ENCODE measurements around the gene MEGF11.

Gene MEGF11

DNA sequence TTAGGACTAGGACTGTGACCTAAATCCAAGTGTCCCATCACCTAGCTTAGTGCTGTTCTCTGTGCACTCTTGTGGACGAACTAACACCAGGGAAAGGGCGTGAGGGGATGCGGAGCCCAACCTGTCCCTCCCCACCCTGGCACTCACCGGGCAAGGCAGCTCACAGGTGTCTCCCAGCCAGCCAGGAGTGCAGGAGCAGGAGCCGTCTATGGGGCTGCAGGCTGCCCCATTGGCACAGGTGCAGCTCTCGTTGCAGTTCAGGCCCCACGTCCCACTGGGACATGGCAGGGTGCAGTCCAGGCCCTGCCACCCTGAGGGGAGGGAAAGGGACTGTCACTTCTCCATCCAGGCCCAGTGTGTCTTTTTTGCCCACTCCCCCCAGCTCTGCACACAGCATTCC lies 324.0 kb downstream of the MEGF11 start:
- no peak for DNase-seq

DNA sequence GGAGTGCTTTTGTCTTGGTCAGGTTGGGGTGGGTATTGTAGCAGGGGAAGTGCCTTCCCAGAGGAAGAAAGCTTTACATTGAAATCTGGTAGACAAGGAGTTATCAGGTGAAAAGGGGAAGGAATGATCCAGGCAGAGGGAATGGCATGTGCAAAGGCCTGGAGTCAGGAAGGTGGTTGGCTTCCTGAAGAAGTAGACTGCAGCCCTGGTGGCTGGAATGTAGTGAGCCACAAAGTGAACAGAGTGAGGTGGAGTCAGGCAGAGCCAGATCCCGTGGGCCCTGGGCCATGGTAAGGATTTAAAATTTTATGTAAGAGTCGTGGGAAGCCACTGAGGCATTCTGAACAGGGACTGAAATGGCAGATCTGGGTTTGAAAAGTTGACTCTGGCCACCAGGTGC lies 326.0 kb downstream of the MEGF11 start:
- DNase-seq: no peak

DNA sequence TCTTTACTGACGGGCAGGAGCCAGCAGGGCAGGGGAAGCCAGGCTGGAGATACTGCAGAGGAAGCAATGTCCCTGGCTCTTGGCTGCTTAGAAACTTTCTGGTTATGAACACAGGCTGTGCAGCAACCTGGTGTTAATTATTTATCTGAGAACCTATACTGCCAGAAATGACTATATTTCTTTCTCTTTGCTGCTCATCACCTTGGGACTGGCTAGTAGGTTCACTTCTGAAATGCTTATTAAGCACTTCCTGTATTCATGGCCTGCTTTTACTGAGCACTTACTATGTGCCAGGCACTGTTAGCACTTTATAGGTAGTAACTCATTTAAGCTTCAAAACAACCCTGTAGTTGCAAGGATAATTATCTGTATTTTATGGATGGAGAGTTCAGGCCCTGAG lies 326.7 kb downstream of the MEGF11 start:
- DNase-seq: no peak

DNA sequence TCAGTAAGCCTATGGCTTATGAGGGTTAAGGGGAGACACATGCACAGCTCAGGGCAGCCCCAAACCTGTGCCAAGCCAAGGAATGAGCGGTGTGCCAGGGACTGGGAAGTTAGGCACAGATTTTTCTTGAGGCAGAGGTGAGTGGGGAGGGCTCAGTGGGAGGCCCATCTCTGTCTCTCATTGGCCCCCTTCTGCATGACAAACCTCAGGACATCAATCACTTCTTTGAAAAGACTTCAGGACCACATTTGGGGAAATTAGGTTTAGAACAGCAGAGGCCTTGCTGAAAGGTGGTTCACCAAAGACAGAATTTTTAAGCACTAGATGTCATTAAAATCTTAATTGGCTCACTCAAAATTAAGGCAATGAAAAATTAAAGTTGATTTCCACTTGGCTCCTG lies 327.1 kb downstream of the MEGF11 start:
- DNase-seq: no peak

DNA sequence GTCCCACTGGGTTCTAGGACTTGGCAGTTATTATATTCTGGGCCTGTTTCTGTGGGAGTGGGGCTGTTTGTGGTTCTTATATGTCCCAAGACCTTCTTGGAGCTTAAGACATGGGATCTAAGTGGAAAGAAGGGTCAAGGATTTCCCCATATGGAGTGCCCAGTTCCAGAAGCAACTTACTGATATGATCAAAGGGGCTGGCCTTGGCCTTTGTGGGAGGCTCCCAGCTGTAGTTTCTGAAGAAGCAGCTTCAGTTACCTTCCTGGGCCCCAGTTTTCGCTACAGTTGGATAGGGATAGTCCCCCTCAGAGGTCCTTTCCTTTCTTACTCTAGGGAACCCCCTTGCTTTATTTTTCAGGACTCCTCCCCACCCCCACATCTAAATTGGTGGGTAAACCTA lies 328.2 kb downstream of the MEGF11 start:
- DNase-seq: no peak

DNA sequence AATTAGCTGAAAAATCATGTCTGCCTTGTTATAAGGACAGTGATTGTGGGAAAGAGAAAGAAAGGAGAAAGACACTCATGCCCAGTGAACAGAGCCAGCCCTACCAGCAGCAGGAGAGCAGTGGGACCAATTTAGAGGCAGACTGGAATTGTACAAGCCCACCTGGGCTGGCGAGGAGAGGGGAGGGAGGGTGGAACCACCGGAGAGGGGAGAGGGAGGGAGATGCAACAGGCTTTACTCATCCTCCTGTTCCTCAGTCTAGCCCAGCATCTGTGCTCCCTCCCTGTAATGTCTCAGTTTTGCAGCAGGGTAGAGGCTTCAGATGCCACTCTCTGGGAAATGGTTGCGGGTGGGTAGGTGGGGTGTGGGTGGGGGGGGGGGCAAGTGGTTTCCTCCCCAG lies 329.5 kb downstream of the MEGF11 start:
- no peak for DNase-seq

DNA sequence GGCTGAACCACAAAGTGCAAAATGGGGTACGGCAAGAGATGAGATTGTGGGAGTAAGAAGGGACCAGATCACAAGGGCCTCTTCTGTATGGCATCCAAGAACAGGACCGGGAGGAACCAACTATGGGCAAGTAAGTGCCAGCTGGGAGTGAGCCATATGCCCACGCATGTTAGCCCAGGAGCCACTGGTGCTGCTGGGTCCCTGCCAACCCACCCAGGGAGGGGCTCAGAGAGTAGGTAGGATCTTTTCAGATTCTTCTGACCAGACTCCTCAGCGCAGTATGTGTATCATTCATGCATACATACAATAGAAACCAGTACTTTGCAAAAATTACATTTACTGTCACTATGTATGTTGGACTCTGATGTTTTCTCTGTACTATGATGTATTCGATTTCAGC lies 330.3 kb downstream of the MEGF11 start:
- DNase-seq: no peak

DNA sequence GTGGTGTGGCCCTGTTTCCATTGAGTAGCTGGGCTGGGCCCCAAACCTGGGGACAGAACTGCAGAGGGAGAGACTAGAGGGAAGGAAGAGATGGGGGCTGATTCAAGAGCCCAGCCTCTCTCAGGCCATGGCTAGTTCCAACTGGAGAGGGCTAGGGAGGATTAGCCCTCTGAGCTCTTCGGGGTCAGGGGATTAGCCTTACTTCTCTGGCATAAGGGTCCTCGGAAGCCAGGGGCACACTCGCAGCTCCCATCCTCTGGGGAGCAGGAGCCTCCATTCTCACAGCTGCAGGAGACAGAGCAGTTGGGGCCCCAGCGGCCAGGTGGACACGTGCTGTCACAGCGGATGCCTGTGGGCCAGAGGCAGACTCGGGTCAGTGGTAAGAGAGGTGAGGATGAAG lies 330.9 kb downstream of the MEGF11 start:
- no peak for DNase-seq

DNA sequence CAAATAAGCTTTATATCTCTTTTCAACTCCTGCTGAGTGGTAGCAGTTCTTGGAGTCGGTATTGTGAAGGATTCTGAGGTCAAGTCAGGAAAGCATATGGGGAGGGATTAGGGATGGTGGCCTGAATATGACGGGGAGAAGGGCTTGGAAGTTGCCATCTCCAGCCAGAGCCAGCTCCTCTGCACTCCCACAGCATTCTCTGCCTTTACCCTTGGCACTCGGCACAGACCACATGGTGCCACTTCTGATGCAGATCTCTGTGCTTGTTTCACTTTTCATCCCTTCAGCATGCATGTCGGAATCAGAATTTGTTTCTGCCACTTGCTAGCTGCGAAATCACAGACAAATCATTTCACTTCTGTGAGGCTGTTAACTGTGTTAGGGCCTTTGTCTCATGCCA lies 331.8 kb downstream of the MEGF11 start:
- no peak for DNase-seq

DNA sequence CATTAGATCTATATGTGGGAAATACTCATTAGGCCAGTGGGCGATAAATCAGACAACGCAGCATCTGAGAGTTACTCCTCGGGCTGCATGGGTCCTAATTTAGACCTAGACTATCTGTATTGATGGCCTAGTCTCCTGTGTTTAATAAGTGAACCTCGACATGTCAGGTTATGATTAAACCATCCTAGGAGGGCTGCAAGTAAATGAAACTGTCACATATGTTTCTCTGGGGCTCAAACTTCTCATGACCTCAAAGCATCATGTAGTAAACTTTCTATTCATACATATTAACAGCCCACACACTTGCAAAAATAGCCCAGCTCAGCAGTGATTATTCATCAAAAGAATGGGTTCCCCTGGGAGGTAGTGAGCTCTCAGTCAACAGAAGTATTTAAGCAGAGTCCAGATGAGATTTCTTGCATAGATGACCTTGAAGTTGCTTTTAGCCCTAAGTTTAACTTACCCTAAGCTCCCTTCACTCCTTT lies 332.7 kb downstream of the MEGF11 start:
- DNase-seq: no peak

DNA sequence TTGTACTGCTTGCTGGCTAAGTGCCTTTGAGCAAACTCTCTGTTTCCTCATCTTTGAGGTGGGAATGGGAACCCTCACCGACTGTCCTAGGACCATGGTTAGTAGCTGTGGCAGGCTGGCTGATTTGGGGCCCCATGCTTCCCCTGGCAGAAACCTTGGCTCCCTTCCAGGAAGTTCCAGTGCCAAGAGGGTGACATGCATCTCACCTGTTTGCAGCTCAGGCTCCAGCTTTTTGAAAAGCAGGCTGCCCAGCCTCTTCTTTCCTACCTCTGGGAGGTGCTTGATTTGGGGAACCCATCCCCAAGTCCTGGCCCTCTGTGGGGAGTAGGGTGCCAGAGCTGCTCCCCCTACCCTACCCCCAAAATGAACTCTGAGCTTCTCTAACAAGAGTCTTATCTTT lies 333.4 kb downstream of the MEGF11 start:
- no peak for DNase-seq

DNA sequence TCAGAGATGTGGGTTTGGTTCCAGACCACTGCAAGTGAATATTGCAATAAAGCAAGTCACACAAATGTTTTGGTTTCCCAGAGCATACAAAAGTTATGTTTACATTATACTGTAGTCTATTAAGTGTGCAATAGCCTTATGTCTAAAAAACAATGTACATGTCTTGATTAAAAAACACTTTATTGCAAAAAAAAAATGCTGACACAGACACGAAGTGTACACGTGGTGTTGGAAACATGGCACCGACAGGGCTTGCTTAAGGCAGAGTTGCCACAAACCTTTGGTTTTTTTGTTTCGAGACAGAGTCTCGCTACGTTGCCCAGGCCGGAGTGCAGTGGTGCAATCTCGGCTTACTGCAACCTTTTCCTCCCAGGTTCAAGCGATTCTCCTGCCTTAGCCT lies 334.2 kb downstream of the MEGF11 start:
- DNase-seq: no peak

DNA sequence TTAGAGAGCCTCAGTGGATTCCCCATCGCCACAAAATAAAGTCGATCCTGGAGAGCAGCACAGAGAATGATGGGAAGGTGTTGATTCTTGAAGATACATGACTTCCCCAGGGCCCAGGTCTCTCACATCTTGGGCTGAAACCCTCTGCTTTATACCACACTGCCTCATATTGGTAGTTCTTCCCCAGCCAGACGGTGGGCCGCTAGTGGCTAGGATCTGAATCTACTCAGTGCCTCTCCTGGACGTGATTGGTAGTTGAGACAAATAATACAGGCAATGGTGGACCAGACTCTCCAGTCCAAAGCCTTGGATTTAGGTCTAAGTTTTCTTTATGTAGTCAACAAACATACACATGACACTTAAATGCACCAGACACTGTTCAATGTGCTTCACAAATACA lies 334.6 kb downstream of the MEGF11 start:
- DNase-seq: no peak

DNA sequence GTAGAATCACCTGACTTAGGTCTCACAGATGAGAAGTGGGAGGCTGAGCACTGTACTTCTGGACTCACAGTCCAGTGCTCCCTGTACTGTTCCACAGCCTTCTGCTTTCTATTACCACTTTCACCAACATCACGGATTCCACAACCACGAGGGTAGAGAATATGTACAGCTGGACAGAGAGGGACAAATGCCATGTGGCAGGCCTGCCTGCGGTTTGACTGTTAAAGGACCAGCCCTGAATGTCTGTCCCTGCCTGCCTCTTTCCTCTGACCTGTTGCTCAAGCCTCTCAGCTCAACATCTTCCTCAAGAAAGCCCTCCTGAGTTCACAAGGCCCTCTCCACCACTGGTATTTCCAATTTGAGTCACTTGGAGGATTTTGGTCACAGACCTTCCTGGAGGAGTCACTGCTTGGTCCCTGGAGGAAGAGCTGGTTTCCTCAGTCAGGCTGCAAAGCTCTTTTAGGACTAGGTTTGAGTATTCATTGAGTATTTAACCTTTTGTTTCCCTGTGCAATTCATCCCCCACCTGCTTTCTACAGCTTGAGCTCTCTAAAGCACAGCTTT lies 335.1 kb downstream of the MEGF11 start:
- DNase-seq: no peak

DNA sequence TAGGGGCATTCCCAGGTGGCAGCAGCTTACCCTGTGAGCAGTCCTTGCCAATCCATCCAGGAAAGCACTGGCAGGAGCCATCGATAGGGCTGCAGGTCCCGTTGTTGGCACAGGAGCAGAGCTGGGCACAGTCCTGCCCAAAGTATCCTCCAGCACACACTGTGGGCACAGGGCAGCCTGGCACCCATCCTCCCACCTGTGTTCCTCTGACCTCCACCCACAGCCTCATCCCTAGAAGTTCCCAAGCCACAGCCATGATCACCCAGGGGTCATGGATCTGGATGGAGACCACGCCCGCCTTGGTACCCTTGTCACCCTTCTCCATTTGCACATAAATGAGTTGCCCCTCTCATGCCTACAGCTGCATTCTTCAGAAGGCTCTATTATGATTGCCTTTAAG lies 335.6 kb downstream of the MEGF11 start:
- no peak for DNase-seq

DNA sequence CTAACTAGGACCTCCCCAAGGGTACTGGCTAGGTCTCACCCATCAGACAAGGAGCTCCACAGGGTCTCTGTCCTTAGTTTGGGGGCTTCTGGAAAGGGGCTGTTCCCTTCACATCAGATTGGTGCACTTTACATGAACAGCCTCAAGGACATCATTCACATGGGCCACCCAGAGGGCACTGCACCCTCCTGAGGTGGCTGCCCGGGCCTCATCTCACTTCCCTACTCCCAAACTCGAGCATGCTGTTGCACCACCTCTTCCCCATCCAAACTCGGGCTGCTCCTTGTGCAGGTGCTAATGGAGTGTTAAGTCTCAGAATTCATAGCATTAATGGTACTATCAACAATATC lies 336.2 kb downstream of the MEGF11 start:
- DNase-seq: no peak

DNA sequence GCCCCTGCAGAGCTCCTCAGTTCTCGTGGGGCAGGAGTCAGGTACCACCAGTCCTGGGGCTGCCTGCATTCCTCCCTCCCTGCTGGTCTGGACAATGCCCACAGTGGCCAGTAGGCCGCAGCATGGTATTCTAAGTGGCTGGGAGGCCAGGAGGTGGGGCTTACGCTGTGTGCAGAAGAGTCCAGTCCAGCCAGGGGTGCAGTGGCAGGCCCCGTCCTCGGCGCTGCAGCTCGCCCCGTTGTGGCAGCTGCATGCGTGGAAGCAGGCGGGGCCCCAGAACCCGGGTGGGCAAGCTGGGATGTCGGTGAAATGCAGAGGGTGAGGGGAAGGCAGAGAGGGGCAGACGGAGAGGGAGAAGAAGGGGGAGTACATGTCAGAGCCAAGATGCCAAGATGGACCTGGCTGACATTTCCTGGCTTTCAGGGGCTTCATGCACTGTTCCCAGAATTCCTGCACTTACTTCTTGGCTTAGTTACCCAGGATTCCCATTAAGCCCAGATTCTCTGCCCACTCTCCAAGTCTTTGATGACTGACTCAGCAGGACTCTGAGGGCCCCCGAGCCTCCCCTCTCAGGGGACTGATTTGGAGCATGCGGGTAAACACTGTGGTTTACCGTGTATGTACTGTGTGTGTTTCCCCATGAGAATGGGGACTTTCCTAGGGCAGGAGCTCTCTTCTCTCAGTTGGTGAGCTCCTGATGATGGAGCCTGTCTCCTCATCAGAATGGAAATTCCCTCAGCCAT lies 336.7 kb downstream of the MEGF11 start:
- DNase-seq: no peak

DNA sequence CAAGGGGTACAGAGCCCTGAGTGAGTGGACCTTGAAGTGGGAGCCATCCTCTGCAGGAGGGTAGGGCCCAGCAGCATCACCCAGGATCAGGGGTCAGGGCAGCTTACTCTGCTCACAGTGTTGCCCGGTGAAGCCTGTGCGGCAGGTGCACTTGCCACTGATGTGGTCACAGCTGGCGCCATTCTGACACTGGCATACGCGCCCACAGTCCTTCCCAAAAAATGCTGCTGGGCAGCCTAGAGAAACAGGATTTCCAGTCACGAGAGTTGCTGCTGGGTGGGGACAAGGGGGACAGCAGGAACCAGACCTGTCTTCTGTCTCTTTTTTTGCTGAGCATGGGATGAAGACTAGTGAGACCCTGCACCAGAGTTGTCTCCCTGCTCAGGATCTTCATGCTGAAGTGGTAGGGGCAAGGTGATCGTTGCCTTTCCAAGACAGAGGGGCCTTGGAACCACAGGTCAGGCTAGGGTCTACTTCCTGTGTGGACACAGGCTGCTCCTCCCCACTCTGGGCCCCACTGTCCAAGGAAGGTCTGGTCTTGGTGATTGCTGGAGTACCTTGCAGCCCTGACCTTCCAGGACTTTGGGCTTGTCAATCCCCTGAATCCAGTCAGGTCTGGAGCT lies 337.4 kb downstream of the MEGF11 start:
- no peak for DNase-seq

DNA sequence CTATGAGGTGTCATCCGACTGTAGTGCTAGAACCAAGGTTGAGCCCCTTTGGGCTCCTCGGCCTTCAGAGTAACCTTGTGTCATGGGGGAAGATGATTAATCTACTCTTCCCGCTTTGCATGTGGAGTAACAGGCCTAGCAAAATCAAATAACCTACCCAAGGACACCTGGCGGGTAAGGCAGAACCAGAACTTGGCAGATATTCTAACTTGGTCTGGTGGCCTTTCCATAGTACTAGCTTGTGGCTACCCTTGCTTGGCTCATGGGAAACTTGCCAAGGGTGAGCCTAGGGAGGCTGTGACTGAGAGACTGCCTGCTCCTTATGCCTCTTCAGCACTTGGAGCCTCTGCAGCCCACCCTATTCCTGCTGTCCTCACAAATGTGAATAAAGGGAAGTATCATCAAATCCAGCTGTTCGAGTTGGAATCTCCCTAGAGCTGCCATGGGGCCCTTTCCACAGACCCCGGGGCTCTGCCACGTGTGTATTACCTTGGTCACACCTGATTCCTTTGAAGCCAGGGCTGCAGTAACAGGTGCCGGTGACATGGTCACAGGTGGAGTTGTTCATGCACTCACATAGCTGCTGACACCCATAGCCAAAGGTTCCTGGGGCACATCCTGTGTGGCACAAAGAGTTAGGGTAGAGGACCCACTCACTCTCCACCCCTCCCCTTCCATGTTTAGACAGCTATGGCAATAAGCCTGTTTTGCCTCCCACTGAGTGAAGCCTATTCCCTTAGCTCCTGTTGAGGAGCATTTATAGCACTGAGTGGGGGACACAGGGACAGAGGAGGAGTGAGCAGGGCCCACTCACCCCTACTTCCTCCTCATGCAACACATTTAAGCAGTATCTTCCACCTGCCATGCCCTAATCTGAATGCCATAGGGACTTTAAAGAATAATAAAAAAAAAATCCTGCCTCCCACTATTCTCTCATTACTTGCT lies 338.3 kb downstream of the MEGF11 start:
- no peak for DNase-seq

DNA sequence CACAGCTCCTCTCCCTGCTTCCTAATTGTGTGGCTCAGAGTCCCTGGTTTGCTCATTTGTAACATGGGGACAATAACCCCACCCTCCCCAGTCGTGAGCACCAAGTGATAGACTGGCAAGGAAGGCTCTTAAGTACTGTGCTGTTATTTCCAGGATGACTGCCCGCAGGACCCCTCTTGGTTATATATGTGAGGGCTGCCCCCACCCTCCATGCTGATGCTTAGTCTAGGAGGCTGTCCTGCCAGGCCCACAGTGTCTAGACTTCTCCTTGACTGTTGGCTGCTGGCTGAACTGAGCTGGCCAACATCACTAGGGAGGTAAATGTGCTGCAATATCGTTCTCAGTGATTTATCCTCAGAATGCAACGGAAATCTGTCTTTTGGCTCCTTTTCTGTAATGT lies 339.2 kb downstream of the MEGF11 start:
- DNase-seq: no peak

DNA sequence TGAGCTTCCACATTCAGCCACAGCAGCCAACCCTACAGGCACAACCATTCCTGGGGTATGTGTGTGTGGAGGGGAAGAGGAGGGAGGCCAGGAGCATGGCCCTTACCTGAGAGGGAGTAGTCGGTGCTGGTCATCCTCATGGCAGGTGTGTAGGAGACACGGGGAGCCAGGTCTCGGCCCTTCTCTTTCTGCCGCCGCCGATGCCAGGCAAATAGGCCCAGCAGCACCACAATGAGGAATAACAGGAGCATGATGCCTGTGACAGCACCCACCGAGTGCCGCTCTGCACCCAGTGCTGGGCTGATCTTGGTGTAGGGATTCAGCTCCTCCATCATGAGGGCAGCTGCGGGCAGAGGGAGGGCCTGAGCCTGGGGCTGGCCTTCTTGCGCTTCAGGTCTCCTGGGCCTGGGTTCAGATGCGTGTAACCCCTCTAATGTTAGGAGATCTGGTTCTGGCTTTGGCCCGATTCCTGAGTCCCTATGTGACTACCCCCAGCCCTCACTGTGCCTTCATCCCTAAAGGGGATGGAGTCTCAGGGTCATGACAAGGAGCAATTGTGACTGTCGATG lies 339.8 kb downstream of the MEGF11 start:
- DNase-seq: no peak

DNA sequence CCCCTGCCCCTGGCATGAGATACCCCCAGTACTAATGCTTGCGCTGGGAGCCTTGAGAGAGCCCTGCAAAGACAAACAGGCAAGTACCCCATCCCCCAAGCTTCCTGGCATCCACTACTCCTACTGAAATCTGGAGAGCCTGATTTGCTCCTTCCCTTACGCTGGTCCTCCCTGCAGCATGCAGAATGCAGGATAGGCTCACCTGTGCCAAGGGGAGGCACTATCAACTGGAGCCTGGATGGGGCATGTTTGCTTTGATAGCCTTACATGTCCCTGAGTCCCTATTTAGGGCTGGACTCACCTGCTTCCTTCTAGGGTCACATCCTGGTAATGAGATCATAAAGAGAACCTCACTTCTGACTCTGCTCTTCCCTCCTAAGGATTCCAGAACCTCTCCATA lies 341.3 kb downstream of the MEGF11 start:
- no peak for DNase-seq

DNA sequence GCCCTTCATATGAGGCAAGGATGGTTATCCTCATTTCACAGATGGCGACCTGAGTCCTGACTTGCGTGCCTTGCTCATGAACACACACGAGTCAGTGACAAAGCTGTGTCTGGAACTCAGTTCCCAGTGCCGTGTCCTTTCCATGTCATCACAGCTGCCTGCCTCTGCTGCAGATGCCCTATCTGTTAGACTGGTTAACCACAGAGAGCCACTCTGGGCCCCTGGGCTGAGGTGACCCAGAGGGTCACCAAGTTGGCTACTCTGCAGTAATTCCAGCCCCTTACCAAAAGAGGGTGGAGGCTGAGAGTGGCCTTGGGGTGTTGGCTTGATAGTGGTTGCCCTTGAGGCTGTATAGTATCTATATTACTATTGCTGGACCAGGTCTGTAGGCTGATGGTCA lies 343.2 kb downstream of the MEGF11 start:
- no peak for DNase-seq
